SK-N-SH (cell line): ENCODE data around the gene DUSP28. TPM values are rescaled to one million over a fixed set of nuclear protein-coding genes. Genes with fewer than 3 reads are reported as not detected.

Experiments used
- CTCF ChIA-PET: fragments of 300-600, 350-600 bp; formaldehyde crosslinking; extraction: SDS; loops from one replicate; lab custom pipeline; 2021; lab: Yijun Ruan, JAX
- POLR2A ChIA-PET: fragments of 350-600 bp; sonication (Branson Sonifier 250); formaldehyde crosslinking; extraction: SDS; loops from one replicate; lab custom pipeline; 2020; ENCODE audit warnings: antibody characterized with exemption, inconsistent platforms; lab: Yijun Ruan, JAX
- DNase-seq: peaks from one replicate; pipeline ENCODE4 v3.0.0; 2012
- H2AFZ ChIP-seq: fragments of 200-600 bp; sonication (generic); 2 replicates; pipeline ENCODE4 v1.8.1; 2016; ENCODE audit warnings: antibody characterized with exemption, mild to moderate bottlenecking, low read depth
- H3F3A ChIP-seq: fragments of 200-600 bp; sonication (generic); replicated peaks from 2 replicates; pipeline ENCODE3; 2016; ENCODE audit warnings: antibody characterized with exemption, mild to moderate bottlenecking; ENCODE audit not compliant: insufficient read depth
- H3K27ac ChIP-seq, 2 experiments: fragments of 200-500 bp in 1 of 2; fragments of 200-600 bp in 1 of 2; sonication (Bioruptor generic) in 1 of 2; sonication (generic), shearing (Covaris generic) in 1 of 2; 2 replicates each; pipeline versions ENCODE4 v1.5.1 to v1.6.1; 2014 to 2016; ENCODE audit warnings: low read depth in 2 of 2, inconsistent platforms in 1 of 2, low read length in 1 of 2, mild to moderate bottlenecking in 1 of 2, mixed read lengths in 1 of 2
- H3K27me3 ChIP-seq: fragments of 200-600 bp; sonication (generic), shearing (Covaris generic); 2 replicates; pipeline ENCODE4 v1.6.1; 2016; ENCODE audit warnings: mixed run types; ENCODE audit not compliant: insufficient read depth
- H3K36me3 ChIP-seq, 2 experiments: fragments of 200-500 bp in 1 of 2; fragments of 200-600 bp in 1 of 2; sonication (Bioruptor generic) in 1 of 2; sonication (generic) in 1 of 2; replicated peaks in 1 of 2; 2 replicates each; pipeline versions ENCODE3 to v1.5.1; 2014 to 2016; ENCODE audit warnings: low read length in 1 of 2, mild to moderate bottlenecking in 1 of 2; ENCODE audit not compliant: insufficient read depth in 2 of 2, control insufficient read depth in 1 of 2
- H3K4me1 ChIP-seq, 2 experiments: fragments of 200-500 bp in 1 of 2; fragments of 200-600 bp in 1 of 2; sonication (Bioruptor generic) in 1 of 2; sonication (generic), shearing (Covaris generic) in 1 of 2; 2 replicates each; pipeline versions ENCODE4 v1.5.1 to v1.6.1; 2014 to 2016; ENCODE audit warnings: low read depth in 1 of 2, low read length in 1 of 2, mixed run types in 1 of 2; ENCODE audit not compliant: insufficient read depth in 2 of 2, control insufficient read depth in 1 of 2
- H3K4me2 ChIP-seq: fragments of 200-600 bp; sonication (generic), shearing (Covaris generic); 2 replicates; pipeline ENCODE4 v1.6.1; 2017; ENCODE audit warnings: mixed run types
- H3K4me3 ChIP-seq, 2 experiments: fragments of 200-500 bp in 1 of 2; fragments of 200-600 bp in 1 of 2; sonication (Bioruptor generic) in 1 of 2; sonication (generic), shearing (Covaris generic) in 1 of 2; 2 replicates each; pipeline versions ENCODE4 v1.5.1 to v1.8.1; 2014 to 2016; ENCODE audit warnings: low read depth in 2 of 2, inconsistent platforms in 1 of 2, low read length in 1 of 2, mild to moderate bottlenecking in 1 of 2, mixed read lengths in 1 of 2, moderate library complexity in 1 of 2
- H3K79me2 ChIP-seq: fragments of 200-600 bp; sonication (generic); 2 replicates; pipeline ENCODE4 v1.8.1; 2017; ENCODE audit warnings: mild to moderate bottlenecking; ENCODE audit not compliant: insufficient read depth
- H3K9ac ChIP-seq: fragments of 200-600 bp; sonication (generic); 2 replicates; pipeline ENCODE4 v1.6.1; 2017; ENCODE audit warnings: mixed run types
- H3K9me2 ChIP-seq: fragments of 200-600 bp; sonication (generic); 2 replicates; pipeline ENCODE4 v1.6.1; 2017; ENCODE audit warnings: mixed run types
- H3K9me3 ChIP-seq: fragments of 200-600 bp; sonication (generic); 2 replicates; pipeline ENCODE4 v1.6.1; 2017; ENCODE audit warnings: mixed run types, mild to moderate bottlenecking, moderate library complexity
- H4K20me1 ChIP-seq: fragments of 200-600 bp; sonication (generic); 2 replicates; pipeline ENCODE4 v1.6.1; 2017; ENCODE audit warnings: mild to moderate bottlenecking, mixed run types; ENCODE audit not compliant: insufficient read depth
- CHD2 ChIP-seq: fragments of 150-350 bp; IDR thresholded peaks from 2 replicates; pipeline ENCODE4 v1.6.1; 2018; ENCODE audit warnings: low read length; ENCODE audit not compliant: partially characterized antibody
- CTCF ChIP-seq: fragments of 200-600 bp; sonication (generic); IDR thresholded peaks from 2 replicates; pipeline ENCODE4 v1.6.1; 2017; ENCODE audit warnings: antibody characterized with exemption, mild to moderate bottlenecking, moderate library complexity
- ELF1 ChIP-seq: IDR thresholded peaks from 2 replicates; pipeline ENCODE4 v1.4.0; 2012
- EP300 ChIP-seq, 2 experiments: IDR thresholded peaks; 2 replicates each; pipeline versions ENCODE4 v1.4.0 to v1.6.1; 2012; ENCODE audit warnings: borderline replicate concordance in 1 of 2, low read depth in 1 of 2, low read length in 1 of 2
- EZH2phosphoT487 ChIP-seq: fragments of 200-600 bp; sonication (generic); IDR thresholded peaks from 2 replicates; pipeline ENCODE4 v1.6.1; 2017; ENCODE audit warnings: low read depth, mixed run types, mild to moderate bottlenecking, antibody characterized with exemption, moderate library complexity, borderline replicate concordance
- FOSL2 ChIP-seq: IDR thresholded peaks from 2 replicates; pipeline ENCODE4 v1.4.0; 2012; ENCODE audit warnings: low read depth, mild to moderate bottlenecking, moderate library complexity, borderline replicate concordance
- FOXJ3 ChIP-seq: sonication (generic); formaldehyde crosslinking; IDR thresholded peaks from 2 replicates; pipeline ENCODE4 v1.5.1; 2020; ENCODE audit warnings: mild to moderate bottlenecking, missing genetic modification reagents
- FOXM1 ChIP-seq: IDR thresholded peaks from 2 replicates; pipeline ENCODE4 v1.4.0; 2012; ENCODE audit warnings: low read depth, mild to moderate bottlenecking
- GABPA ChIP-seq: IDR thresholded peaks from 2 replicates; pipeline ENCODE4 v1.4.0; 2012; ENCODE audit warnings: low read depth, mild to moderate bottlenecking
- GATA2 ChIP-seq: sonication (generic); formaldehyde crosslinking; IDR thresholded peaks from 2 replicates; pipeline ENCODE4 v1.5.0; 2020; ENCODE audit warnings: mild to moderate bottlenecking, missing genetic modification reagents
- JUND ChIP-seq: IDR thresholded peaks from 2 replicates; pipeline ENCODE4 v1.4.0; 2012
- MEF2A ChIP-seq: IDR thresholded peaks from 2 replicates; pipeline ENCODE4 v1.4.0; 2012; ENCODE audit warnings: low read depth, borderline replicate concordance
- MXI1 ChIP-seq: IDR thresholded peaks from 2 replicates; pipeline ENCODE4 v1.6.1; 2012; ENCODE audit warnings: mild to moderate bottlenecking, low read depth, low read length, improper control_type of control experiment
- NFIC ChIP-seq: IDR thresholded peaks from 2 replicates; pipeline ENCODE4 v1.4.0; 2012; ENCODE audit warnings: borderline replicate concordance
- POLR2AphosphoS5 ChIP-seq: IDR thresholded peaks from 2 replicates; pipeline ENCODE4 v1.6.1; 2012; ENCODE audit warnings: low read depth, low read length
- RAD21 ChIP-seq: IDR thresholded peaks from 2 replicates; pipeline ENCODE4 v1.6.1; 2012; ENCODE audit warnings: mild to moderate bottlenecking, low read length
- RCOR1 ChIP-seq: fragments of 150-350 bp; IDR thresholded peaks from 2 replicates; pipeline ENCODE4 v1.6.1; 2017; ENCODE audit warnings: antibody characterized with exemption, low read length
- RXRA ChIP-seq: IDR thresholded peaks from 2 replicates; pipeline ENCODE4 v1.4.0; 2012; ENCODE audit warnings: low read depth, mild to moderate bottlenecking, borderline replicate concordance
- SIN3A ChIP-seq: IDR thresholded peaks from 2 replicates; pipeline ENCODE4 v1.6.1; 2012; ENCODE audit warnings: low read depth, mild to moderate bottlenecking, low read length, moderate library complexity, borderline replicate concordance
- TAF1 ChIP-seq: IDR thresholded peaks from 2 replicates; pipeline ENCODE4 v1.6.1; 2012; ENCODE audit warnings: low read depth, mild to moderate bottlenecking, low read length, moderate library complexity, borderline replicate concordance
- TCF12 ChIP-seq: IDR thresholded peaks from 2 replicates; pipeline ENCODE4 v1.4.0; 2012
- TEAD4 ChIP-seq: IDR thresholded peaks from 2 replicates; pipeline ENCODE4 v1.4.0; 2012; ENCODE audit warnings: mild to moderate bottlenecking, borderline replicate concordance; ENCODE audit not compliant: insufficient read depth
- YY1 ChIP-seq: IDR thresholded peaks from 2 replicates; pipeline ENCODE4 v1.4.0; 2012; ENCODE audit warnings: low read depth, mild to moderate bottlenecking
- ZBTB33 ChIP-seq: IDR thresholded peaks from 2 replicates; pipeline ENCODE4 v1.4.0; 2012; ENCODE audit warnings: low read depth, borderline replicate concordance
- WGBS: methylation state at CpG from one replicate; pipeline ENCODE4 v1.1.6; 2017; ENCODE audit warnings: low lambda C conversion rate; 5-methylcytosine and 5-hydroxymethylcytosine counted together
- polyA plus RNA-seq, 3 experiments: library from polyadenylated mRNA; depleted of rRNA; stranded (reverse); fragments of >200 nt; gene quantifications; 2 replicates each; pipeline ENCODE4 v1.2.3, GENCODE V29; 2012
- TF ChIP-seq, protein P1 (sequence below): IDR thresholded peaks from 2 replicates; pipeline ENCODE4 v1.4.0; 2012; ENCODE audit warnings: low read depth
- TF ChIP-seq, protein P2 (sequence below): IDR thresholded peaks from 2 replicates; pipeline ENCODE4 v1.4.0; 2012; ENCODE audit warnings: low read depth, borderline replicate concordance
- TF ChIP-seq, protein P3 (sequence below): fragments of 150-350 bp; IDR thresholded peaks from 2 replicates; pipeline ENCODE4 v1.6.1; 2016; ENCODE audit warnings: mild to moderate bottlenecking, low read depth, low read length

The DUSP28 gene, protein sequence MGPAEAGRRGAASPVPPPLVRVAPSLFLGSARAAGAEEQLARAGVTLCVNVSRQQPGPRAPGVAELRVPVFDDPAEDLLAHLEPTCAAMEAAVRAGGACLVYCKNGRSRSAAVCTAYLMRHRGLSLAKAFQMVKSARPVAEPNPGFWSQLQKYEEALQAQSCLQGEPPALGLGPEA
- polyA plus RNA-seq (2012; rRNA removed), result 4.1 and 6.4 TPM in 2 replicates
- 5.2 and 5.8 TPM in 2 replicates for polyA plus RNA-seq (2012; cell fraction: cytosol; rRNA removed)
- 4.5 and 5.9 TPM in 2 replicates for polyA plus RNA-seq (2012; cell fraction: nucleus; rRNA removed)

DNA sequence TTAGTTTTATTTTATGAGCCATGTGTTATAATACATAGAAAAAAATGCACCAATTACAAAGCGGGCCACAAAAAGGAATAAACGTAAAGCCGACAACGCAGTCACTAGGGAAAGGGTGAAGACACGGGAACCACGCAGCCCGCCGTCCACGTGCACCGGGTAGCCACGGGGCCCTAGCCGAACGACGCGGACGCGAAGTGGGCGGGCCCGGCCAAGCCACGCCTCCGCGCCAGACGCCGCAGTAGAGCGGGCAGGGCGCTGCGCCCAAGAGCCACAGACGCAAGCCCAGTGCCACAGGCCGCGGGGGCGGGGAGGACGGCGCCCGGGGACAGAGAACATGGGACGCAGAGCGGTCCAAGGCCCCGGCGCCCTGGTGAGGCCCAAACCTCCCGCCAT is at the start of gene DUSP28:
Gene DUSP28, plus strand, starts transcription at position 274 of the 396 bp plus-strand sequence. CDS start 328 bp downstream, outside the sequence.
- peaks cover 56% of the 10 kb centered on the region for H3K79me2 ChIP-seq
- H3K4me2 ChIP-seq, result peak within 1 kb of the TSS; percentile 84
- peak within 1 kb of the TSS; percentile 97 for H3K9ac ChIP-seq
- peaks cover 13% of the 10 kb centered on the region; the same call in 1 of the 2 replicates for H4K20me1 ChIP-seq
- peak within 1 kb of the TSS; percentile 1; the same call in 1 of the 2 replicates for H2AFZ ChIP-seq
- ChIA-PET CTCF (interaction anchor here (1.2 to 1.4 kb wide), 2 partner anchors 42 to 291 kb away, joined by 3 to 4 read pairs; no protein-coding TSS in a partner anchor), POLR2A (interaction anchor here (2.1 kb wide), 1 partner anchor 26 kb away, joined by 19 read pairs; the partner anchor contains the start of gene CAPN10)
- peaks cover 0 to 7% of the 10 kb centered on the region in 2 experiments for H3K36me3 ChIP-seq
- peaks cover 22 to 29% of the 10 kb centered on the region in 2 experiments for H3K4me1 ChIP-seq
- H3K27me3 ChIP-seq, result no peaks in the 10 kb centered on the region
- H3K9me3 ChIP-seq, result no peaks in the 10 kb centered on the region
- DNase-seq, result peak; percentile 93
- WGBS, result 5% methylated on average over 11 of the region's 39 CpGs
- peaks cover 16% of the 10 kb centered on the region for H3F3A ChIP-seq
- H3K4me3 ChIP-seq, result peak within 1 kb of the TSS; percentile 64 to 85
- H3K27ac ChIP-seq, result peak within 1 kb of the TSS; percentile 86 to 92
- H3K9me2 ChIP-seq, result no peaks in the 10 kb centered on the region
- TF ChIP-seq POLR2AphosphoS5, result peak; percentile 82
- TF ChIP-seq GATA2 (CRISPR knock-in tag), result no peak
- peak; percentile 71 for TF ChIP-seq TAF1
- peak; percentile 99 for TF ChIP-seq MXI1
- TF ChIP-seq TCF12, result no peak
- TF ChIP-seq RAD21, result no peak
- no peak for TF ChIP-seq FOXM1
- no peak for TF ChIP-seq NFIC
- no peak for TF ChIP-seq JUND
- TF ChIP-seq RXRA, result no peak
- TF ChIP-seq MEF2A, result no peak
- TF ChIP-seq GABPA, result no peak
- TF ChIP-seq, protein P1, sequence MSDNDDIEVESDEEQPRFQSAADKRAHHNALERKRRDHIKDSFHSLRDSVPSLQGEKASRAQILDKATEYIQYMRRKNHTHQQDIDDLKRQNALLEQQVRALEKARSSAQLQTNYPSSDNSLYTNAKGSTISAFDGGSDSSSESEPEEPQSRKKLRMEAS, result peak; percentile 100
- TF ChIP-seq FOXJ3 (CRISPR knock-in tag), result no peak
- TF ChIP-seq, protein P2, sequence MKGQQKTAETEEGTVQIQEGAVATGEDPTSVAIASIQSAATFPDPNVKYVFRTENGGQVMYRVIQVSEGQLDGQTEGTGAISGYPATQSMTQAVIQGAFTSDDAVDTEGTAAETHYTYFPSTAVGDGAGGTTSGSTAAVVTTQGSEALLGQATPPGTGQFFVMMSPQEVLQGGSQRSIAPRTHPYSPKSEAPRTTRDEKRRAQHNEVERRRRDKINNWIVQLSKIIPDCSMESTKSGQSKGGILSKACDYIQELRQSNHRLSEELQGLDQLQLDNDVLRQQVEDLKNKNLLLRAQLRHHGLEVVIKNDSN, result peak; percentile 49; the same call in 1 of the 2 replicates
- no peak for TF ChIP-seq TEAD4
- no peak for TF ChIP-seq RCOR1
- 0 out of 2 replicates have a peak, but pooled peaks have one; percentile 12 for TF ChIP-seq YY1
- no peak for TF ChIP-seq CTCF
- TF ChIP-seq CHD2, result no peak
- TF ChIP-seq ELF1, result 0 out of 2 replicates have a peak, but pooled peaks have one; percentile 16
- TF ChIP-seq EP300 (IDR thresholded peaks at IDR 0.05; ENCODE audit: borderline replicate concordance in 1 of 2, low read depth in 1 of 2, low read length in 1 of 2), result no peak
- TF ChIP-seq ZBTB33, result no peak
- TF ChIP-seq EZH2phosphoT487, result no peak
- TF ChIP-seq, protein P3, sequence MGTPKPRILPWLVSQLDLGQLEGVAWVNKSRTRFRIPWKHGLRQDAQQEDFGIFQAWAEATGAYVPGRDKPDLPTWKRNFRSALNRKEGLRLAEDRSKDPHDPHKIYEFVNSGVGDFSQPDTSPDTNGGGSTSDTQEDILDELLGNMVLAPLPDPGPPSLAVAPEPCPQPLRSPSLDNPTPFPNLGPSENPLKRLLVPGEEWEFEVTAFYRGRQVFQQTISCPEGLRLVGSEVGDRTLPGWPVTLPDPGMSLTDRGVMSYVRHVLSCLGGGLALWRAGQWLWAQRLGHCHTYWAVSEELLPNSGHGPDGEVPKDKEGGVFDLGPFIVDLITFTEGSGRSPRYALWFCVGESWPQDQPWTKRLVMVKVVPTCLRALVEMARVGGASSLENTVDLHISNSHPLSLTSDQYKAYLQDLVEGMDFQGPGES, result no peak
- no peak for TF ChIP-seq FOSL2
- TF ChIP-seq SIN3A, result peak; percentile 68; the same call in 1 of the 2 replicates
